Hematopoietic multipotent progenitor cell treated with erythropoietin and hydrocortisone succinate and interleukin-3 and kit ligand, for 15 days (in vitro differentiated cells): ENCODE data around the gene POMP.
"Not testable (repeated sequence)": the region's sequence is repeated elsewhere in the genome, so short reads cannot be mapped to it uniquely, and the experiment has no call there.

Experiments
- DNase-seq: peaks from one replicate; pipeline ENCODE4 v3.0.0-alpha.2; 2015; ENCODE audit warnings: low spot score

The POMP gene

DNA sequence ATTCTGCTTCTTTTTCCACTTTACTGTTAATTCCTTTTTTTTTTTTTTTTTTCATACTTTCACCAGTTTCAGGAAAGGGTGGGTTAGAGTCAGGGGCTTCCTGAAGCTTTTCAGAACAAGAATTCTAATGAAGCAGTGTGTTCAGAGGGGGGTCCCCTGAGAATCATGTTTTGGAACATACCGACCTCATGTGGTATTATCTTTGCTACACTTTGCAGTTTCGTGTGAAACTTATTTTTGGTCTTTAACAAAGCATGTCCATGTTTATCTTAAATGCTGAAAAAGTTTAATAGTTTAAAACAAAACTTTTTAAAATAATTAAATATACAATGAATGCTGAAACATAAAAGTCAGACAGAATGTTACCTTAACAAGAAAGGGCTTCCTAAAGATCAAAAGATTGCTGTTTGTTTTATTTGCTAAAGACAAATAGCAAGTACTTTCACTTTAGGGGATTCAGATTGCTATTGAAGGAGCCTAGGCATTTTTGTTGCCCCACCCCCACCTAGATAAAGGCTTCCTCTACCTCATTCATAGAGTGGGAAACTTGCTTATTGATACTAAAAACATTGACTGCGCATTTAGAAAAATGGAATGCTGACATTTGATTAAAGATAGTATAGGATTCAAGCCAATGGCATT lies 21.1 kb upstream of the POMP start:
- no peak for DNase-seq

DNA sequence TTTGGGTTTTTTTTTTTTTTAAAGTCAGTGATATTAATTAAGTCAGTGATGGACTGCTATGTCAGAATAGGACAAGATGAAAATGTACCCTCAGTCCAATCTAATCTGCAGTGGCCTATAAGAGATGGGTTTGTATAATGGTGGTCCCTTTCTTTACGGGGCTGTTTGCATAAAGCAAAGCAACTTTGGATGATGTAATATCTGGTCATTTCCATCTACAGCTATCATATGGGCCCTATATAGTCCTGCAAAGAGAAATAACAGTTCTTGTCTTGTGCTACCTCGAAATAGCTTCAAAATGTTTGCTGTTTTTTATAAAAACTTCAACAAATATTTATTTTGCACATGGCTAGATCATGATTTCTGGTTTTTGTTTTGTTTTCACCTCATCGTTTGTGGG lies 20.2 kb upstream of the POMP start:
- DNase-seq = no peak

DNA sequence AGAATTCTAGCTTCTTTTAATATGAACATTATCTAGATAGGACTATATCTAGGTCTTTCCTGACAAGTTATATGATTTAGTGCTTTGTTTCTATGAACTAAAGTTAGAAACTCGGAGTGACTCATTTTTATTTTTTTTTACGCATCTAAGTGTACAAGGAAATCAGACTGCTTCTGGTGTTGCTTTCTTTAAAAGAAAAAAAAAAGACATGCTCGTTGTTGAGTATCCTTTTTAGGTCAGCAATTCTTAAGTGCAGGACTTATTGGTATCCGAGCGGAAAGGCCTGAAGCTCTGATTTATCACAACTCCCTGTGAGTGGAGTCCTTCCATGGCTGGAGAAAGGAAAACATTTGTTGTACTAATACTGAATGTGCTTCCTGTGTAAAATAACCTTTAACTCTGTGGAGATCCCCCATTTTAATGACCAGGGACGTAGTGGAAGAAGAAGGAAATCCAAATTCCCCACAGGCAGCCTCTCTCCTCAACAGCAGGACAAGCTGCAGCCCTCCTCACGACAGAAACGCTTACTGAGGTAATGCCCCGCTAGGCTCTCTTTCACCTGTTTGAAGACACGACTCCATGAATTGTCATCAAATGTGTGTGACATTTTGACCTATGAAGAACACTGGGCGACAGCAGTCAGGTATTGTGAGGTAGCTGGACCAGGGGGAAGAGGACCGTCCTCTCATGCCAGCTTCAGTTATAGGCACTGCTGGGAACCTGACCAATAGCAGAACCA lies 17.9 kb upstream of the POMP start:
- DNase-seq = no peak

DNA sequence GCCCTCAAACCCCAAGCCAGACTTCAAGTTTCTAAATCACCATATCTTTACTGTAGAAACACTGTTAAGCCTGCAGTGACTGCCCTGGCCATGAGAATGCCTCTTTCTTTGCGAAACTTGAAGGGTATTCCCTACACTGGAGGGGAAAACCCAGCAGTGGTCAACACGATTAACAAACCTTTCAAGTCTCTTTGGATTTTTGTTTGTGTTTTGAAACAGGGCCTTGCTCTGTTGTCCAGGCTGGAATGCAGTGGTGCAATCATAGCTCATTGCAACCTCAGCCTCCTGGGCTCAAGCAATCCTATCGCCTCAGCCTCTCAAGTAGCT lies 17.4 kb upstream of the POMP start:
- DNase-seq = no peak

DNA sequence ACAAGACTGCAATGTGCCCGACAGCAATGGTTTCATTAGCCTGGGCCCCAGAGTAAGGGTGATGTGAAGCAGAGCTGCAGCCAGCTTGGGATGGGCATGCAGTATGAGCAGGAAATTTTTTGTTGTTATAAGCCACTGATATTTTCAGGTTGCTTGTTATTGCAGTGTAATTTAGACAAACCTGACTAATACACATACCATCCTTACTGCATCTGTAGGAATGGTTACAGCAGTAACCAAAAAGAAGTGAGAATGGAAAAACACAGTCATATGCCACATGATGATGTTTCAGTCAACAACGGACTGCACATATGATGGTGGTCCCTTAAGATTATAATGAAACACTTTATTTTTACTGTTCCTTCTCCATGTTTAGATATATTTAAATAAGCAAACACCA lies 8.6 kb upstream of the POMP start:
- DNase-seq = no peak

DNA sequence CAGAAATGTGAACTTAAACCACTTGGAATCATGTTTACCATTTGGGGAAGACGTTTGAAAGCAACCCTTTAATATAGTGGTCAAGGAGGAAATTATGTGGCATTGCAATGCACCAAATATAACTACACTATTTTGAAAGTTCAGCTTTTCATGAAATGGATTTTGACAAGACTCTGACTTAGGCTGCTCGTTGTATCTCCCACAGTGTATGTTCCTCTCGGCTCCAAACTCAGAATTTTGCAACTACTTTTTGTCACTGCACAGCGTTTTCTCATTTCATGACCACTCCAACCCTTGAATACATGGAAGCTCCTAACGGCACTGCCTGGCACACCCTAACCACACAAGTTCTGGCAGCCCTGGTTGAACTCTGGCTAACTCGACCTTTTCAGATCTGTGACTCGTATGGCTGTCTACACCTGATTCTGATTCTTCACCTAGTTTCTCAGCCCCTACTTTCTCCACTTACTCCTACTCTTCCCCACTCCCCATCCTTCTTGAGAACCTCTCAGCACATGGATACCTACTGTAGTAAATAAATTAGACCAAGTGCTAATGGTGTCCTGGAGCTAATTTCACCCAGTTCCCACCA lies 7.0 kb upstream of the POMP start:
- DNase-seq = no peak

DNA sequence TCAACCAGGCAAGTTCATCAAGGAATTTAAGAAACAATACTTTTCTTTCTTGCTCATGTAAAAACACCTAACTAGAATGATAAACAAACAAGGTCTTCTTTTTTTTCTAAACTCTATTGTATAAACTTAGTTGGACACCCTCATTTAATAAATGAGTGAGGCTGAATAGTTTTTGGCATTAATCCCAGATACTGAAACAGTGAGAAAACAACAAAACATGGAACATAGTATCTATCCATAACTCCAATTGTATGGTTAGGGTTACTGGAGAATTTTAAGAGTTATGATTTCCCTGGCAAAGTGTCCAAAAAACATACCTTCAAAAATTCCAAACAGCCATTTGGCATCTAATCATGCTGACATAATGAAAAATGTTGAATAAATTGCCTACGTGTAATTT lies 5.8 kb upstream of the POMP start:
- no peak for DNase-seq

DNA sequence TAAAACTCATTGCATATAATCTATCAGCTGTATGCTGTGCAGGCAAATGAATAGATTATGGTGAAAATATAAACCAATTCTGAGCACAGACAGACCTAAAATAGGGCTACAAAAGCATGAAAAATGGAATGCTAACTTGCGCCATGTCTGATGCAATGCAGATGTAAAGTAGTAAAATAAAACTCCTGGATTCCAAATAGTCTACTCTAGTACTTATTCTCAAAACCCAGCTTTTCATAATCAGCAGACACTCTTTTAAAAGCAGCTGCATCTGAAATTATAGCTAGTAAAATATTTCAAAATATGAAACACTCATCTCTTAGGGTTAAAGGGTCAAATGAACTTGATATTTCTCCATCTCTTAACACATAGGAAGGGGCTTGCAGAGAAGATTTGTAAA lies 4.7 kb upstream of the POMP start:
- no peak for DNase-seq

DNA sequence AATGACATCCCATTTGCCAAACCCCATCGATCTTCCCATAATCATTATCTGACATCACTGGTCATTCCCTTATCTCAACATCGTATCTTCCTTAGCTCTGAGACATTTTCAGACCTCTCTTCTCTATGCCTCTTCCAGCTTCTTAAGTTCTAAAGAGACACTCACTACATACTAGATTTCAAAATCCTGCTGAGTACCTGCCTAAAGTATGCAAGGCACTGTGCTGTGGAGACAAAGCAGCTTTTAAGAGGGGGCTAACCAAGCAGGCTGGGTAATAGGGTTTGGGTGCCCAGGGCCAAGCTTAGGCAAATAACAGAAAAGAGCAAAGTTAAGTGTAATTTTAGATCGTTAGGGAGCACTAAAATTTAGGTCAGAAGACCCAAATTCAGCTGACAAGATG lies 3.4 kb upstream of the POMP start:
- DNase-seq = no peak

DNA sequence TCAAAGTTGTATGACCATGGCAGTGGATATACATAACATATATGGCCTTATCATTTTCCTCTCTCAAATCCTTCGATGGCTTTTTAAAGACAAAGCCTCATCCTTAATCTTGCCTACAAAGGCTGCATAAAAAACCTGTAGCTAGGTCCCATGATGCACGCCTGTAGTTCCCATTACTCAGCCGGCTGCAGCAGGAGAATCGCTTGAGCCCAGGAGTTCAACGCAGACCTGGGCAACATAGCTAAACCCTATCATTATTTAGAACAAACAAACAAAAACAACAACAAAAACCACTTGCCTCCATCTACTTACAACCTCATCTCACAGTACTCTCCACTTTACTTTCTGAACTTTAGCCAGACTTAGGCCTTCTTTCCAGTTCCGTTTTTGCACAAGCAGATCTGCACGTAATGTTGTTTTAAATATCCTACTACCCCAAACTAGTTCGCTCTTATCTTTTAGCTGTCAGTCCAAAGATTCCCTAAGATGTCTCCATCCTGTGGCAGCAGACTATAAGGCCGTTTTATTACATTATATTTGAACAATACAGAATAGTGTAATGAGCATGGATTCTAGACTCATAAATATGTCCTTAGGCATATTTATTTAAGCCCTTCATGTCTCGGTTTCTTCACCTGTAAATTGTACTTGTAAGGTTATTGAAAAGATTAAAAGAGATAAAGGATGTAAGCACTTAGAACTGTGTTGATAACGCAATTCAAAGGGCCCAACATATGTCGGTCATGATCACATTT lies 969 bp upstream of the POMP start:
- DNase-seq = peak; percentile 18

DNA sequence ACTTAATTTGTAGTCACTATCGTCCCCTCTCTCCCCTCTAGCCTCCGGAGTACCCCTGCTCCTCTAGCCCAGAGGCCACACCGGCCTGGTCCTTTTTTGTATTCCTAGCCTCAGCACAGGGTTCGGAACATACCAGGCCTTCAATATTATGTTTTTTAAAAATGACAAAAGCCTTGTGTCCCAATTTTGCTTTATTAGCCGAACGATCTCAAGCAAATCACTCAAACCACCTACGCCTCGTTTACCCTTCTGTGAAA lies 463 bp upstream of the POMP start:
- no peak for DNase-seq

DNA sequence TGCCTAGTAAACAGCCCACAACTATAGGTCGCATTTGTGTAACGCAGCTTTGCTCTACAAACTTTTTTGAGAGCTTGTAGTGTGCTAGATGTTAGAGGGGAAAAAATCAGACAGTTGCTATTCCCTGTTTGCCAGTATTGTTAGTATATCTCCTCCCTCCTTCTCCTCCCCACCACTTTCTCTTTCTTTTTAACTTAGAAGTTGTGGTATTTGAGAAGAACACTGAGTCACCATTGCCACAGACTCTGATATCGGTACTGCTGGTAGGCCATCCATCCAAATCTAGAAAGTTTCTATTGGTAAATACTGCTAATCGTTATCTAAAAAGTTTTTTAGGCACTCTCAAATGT lies 666 bp downstream of the POMP start:
- DNase-seq = peak; percentile 67

DNA sequence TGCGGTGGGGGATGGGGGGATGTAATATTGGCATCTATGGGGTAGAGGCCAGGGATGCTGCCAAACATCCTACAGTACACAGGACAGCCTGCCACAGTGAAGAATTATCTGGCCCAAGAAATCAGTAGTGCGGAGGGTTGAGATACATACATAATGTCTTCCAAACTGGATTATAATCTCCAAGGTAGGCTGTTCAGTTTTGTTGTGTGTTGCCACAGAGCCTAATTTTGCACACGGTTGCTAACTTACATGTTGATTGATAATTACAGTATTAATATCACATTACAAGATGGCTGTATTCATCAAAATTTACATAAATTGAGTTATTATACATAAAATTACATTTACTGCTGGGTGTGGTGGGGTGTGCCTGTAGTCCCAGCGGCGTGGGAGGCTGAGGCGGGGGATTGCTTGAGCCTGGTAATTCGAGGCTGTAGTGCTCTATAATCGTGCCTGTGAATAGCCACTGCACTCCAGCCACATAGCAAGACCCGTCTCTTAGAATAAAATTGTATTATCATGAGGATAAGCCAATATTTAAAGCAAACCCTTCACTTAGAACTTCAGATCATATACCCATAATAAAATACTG lies 8.1 kb downstream of the POMP start:
- DNase-seq = no peak

DNA sequence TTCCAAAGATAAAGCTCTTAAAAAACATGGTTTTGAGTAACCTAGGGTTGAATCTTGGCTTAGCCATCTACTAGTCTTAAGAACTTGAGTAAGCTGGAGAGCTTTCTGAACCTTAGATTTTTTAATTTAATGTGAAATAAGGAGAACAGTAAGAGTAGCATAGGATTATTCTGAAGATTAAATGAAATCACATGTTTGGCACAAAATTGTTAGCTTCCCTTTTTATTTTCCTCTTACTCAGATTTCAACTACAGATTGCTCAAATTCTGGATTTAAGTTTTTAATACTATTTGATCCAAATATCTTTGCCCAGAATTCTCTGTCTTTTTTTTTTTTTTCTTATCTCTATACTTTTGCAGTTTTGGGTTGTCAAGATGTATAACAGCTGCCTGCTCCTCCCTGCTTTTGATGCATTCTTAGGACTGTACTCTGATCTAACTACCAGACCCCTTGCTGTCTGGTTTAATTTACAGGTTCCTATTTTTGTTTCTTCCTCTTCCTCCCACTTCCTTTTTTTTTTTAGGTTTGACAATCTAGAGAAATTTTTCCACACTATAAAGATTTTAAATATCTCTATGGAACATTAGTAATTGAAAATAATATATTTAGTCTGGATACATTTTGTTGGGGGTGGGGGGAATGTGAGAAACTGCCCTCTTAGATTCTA lies 12.3 kb downstream of the POMP start:
- no peak for DNase-seq

DNA sequence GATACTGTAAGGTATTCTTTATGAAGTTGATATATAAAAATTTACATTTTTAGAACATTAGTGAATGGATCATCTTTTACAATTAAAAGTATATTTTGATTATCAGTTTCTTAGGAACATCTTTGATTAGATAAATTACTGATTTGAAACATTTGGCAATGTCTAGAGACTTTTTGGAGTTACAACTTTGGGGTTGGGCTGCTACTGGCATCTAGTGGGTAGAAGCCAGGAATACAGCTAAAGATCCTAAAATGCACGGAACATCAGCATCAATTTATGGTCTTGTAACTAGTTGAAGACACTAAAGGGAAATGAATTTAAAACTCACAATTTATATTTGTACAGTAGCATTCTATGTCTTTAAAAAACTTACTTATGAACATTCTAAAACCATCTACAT lies 19.9 kb downstream of the POMP start:
- DNase-seq = no peak

DNA sequence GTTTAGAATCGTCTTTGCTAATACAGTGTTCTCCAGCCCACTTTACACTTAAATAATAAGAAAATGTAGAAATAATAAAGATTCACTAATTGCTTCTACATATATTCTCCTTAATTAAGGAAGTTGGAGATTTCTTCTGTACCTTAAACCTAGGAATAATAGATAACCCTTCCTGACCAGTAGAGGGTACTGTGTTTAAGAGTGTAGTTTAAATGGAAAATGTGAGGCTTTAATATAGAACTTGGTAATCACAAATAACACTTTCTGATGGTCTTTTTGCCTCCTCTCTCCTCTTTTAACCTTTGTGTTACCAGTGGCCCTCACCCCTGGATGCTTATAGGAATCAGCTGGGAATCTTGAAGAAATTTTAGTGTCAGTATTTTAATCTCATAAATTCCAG lies 20.7 kb downstream of the POMP start:
- no peak for DNase-seq

DNA sequence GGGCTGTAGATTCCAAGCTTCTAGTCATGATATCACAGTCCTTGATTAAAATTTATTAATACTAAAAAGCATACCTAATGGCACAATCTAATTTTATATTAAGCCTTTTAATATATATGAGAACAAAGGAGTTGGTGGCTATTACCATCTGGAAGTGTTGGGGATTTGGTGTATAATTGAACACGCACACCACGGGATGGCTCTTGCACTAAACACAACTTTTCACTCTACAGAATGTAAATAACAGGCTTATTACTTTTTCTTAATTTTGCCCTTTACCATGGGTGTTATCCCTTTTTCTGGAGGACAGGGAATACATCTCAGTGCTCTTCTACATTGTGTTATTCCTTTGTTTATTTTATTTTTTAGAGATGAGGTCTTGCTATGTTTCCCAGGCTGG lies 21.6 kb downstream of the POMP start:
- no peak for DNase-seq

DNA sequence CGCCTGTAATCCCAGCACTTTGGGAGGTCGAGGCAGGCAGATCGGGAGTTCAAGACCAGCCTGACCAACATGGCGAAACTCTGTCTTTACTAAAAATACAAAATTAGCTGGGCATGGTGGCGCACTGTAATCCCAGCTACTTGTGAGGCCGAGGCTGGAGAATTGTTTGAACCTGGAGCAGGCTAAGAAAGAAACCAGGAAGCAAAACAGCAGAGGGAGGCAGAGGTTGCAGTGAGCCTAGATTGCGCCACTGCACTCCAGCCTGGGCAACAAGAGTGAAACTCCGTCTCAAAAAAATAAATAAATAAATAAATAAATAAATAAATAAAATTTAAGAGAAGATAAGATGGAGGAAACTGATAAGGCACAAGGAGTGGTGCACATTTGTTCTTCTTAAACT lies 24.2 kb downstream of the POMP start:
- DNase-seq = not testable (repeated sequence)

DNA sequence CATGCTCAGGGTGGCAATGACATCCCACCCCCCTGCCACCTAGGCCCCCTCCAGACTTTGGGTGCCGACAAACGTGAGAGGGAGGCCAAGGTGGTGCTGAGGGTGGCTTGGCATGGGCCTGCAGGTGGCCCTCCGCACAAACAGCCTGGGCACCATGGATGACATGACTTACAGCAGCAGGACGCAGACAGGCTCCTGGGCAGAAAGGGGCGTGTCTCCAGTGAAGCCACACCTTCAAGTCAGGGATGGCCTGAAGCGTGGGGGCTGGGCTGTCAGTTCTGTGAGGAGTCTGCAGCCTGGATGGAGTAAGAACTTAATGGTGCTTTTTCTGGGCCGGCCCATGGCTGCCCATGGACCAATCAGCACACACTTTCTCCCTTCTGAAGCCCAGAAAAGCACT lies 25.3 kb downstream of the POMP start:
- DNase-seq = no peak

DNA sequence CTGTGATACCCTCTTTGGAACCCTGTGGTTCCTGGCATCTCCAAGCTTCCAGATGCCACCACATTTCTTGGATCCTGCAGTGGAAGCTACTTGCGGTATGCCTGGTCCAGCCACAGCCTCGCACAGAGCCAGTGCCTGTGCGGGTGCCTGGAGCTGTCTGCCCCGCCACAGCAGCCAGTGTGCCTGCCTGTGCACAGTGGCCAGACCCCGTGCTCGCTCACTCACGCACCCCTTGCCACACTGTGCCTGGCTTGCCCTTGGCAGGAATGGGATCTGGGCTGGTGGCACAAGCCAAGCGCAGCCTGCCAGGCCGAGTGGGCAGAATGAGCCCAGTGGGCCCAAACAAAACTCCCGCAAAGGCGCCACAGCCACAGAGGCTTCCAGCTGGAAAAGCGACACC lies 26.2 kb downstream of the POMP start:
- DNase-seq = no peak

DNA sequence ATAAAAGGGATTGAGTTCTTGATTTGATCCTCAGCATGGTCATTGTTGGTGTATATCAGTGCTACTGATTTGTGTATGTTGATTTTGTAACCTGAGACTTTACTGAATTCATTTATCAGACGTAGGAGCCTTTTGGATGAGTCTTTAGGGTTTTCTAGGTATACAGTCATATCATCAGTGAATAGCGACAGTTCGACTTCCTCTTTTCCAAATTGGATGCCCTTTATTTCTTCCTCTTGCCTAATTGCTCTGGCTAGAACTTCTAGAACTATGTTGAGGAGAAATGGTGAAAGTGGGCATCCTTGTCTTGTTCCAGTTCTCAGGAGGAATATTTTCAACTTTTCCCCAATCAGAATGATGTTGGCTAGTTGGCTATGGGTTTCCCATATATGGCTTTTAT lies 27.0 kb downstream of the POMP start:
- DNase-seq = no peak

DNA sequence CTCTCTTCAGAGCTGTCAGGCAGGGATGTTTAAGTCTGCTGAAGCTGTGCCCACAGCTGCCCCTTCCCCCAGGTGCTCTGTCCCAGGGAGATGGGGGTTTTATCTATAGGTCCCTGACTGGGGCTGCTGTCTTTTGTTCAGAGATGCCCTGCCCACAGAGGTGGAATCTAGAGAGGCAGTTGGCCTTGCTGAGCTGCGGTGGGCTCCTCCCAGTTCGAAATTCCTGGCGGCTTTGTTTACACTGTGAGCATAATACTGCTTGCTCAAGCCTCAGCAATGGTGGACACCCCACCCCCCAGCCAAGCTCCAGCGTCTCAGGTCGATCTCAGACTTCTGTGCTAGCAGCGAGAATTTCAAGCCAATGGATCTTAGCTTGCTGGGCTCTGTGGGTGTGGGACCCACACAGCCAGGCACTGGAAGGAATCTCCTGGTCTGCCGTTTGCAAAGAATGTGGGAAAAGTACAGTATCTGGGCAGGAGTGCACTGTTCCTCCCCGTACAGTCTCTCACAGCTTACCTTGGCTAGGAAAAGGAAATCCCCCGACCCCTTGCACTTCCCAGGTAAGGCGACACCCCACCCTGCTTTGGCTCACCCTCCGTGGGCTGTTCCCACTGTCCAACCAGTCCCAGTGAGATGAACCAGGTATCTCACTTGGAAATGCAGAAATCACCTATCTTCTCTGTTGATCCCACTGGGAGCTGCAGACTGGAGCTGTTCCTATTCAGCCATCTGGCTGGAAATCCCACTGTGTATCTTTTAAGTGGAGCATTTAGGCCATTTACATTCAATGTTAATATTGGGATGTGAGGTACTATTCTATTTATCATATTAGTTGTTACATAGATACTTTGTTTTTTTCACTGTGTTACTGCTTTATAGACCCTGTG lies 34.9 kb downstream of the POMP start:
- not testable (repeated sequence) for DNase-seq
